BJ (cell line): ENCODE results near the gene SLC25A11. TPM values are rescaled to one million over a fixed set of nuclear protein-coding genes. Genes with fewer than 3 reads are reported as not detected.

Experiments used
- CTCF ChIA-PET: fragments of 350-600 bp; formaldehyde crosslinking; extraction: SDS; loops from one replicate; lab custom pipeline; 2021; ENCODE audit warnings: antibody characterized with exemption, inconsistent platforms; lab: Yijun Ruan, JAX
- POLR2A ChIA-PET: fragments of 300-600 bp; sonication (Branson Sonifier 250); formaldehyde crosslinking; extraction: SDS; loops from one replicate; lab custom pipeline; 2021; ENCODE audit warnings: antibody characterized with exemption; lab: Charles Lee
- DNase-seq: peaks from one replicate; pipeline ENCODE4 v3.0.0-alpha.2; 2011; ENCODE audit warnings: low read depth
- H3K27me3 ChIP-seq: 2 replicates; pipeline ENCODE4 v1.6.0; 2011; ENCODE audit warnings: low read length; ENCODE audit not compliant: control insufficient read depth, insufficient read depth
- H3K36me3 ChIP-seq: 2 replicates; pipeline ENCODE4 v1.5.1; 2011; ENCODE audit warnings: low read length; ENCODE audit not compliant: control insufficient read depth, insufficient read depth
- H3K4me3 ChIP-seq: 2 replicates; pipeline ENCODE4 v1.5.1; 2011; ENCODE audit warnings: low read depth, mild to moderate bottlenecking, control low read depth, low read length
- CTCF ChIP-seq: IDR thresholded peaks from 2 replicates; pipeline ENCODE4 v1.5.1; 2011; ENCODE audit warnings: low read depth, mild to moderate bottlenecking, control low read depth, inconsistent platforms, low read length, moderate library complexity; ENCODE audit not compliant: insufficient read depth
- polyA plus RNA-seq: library from polyadenylated mRNA; depleted of rRNA; stranded (reverse); fragments of >200 nt; gene quantifications from 2 replicates; pipeline ENCODE4 v1.2.3, GENCODE V29; 2011

The SLC25A11 gene
- polyA plus RNA-seq, 1 experiment, result 70.7 TPM

GRCh38 chr17:4959261-4959965, 19.6 kb upstream of the SLC25A11 start:
- ChIA-PET CTCF (no interaction called here), POLR2A (no interaction called here)
- no peak overlapping the region for H3K4me3 ChIP-seq
- H3K27me3 ChIP-seq, result no peaks in the 10 kb centered on the region
- no peak for DNase-seq
- peaks cover 14% of the 10 kb centered on the region for H3K36me3 ChIP-seq
- TF ChIP-seq CTCF, result no peak

GRCh38 chr17:4958102-4958501, 18.3 kb upstream of the SLC25A11 start:
- TF ChIP-seq CTCF, result no peak
- no peaks in the 10 kb centered on the region for H3K27me3 ChIP-seq
- ChIA-PET POLR2A (no interaction called here), CTCF (interaction anchor here (1.4 kb wide), 1 partner anchor 9 kb away, joined by 3 read pairs; no protein-coding TSS in a partner anchor)
- peaks cover 14% of the 10 kb centered on the region for H3K36me3 ChIP-seq
- no peak for DNase-seq
- H3K4me3 ChIP-seq, result no peak overlapping the region

GRCh38 chr17:4956493-4957061, 16.7 kb upstream of the SLC25A11 start:
- CTCF ChIA-PET, result interaction anchor here (1.4 to 1.8 kb wide), 3 partner anchors 9 to 14 kb away, joined by 3 to 5 read pairs (median 4); no protein-coding TSS in a partner anchor
- POLR2A ChIA-PET, result interaction anchor here (0.6 kb wide), 1 partner anchor 11 kb away, joined by 5 read pairs; the partner anchor contains the start of gene SPAG7
- peaks cover 14% of the 10 kb centered on the region for H3K36me3 ChIP-seq
- peak; percentile 23; the same call in 1 of the 2 replicates for TF ChIP-seq CTCF
- DNase-seq, result no peak
- H3K27me3 ChIP-seq, result no peaks in the 10 kb centered on the region
- no peak overlapping the region for H3K4me3 ChIP-seq

- no peak for TF ChIP-seq CTCF
- DNase-seq, result no peak
- Histone ChIP-seq H3K4me3 (no peak overlapping the region), H3K27me3 (no peaks in the 10 kb centered on the region), H3K36me3 (peaks cover 8% of the 10 kb centered on the region)
- ChIA-PET CTCF (interaction anchor here (1.4 to 1.8 kb wide), 3 partner anchors 10 to 13 kb away, joined by 3 to 5 read pairs (median 4); partner anchors contain the start of gene SPAG7), POLR2A (interaction anchor here (0.7 kb wide), 1 partner anchor 10 kb away, joined by 3 read pairs; no protein-coding TSS in a partner anchor)
Observed at GRCh38 chr17:4955091-4955490, 15.2 kb upstream of the SLC25A11 start.

- DNase-seq, result no peak
- POLR2A ChIA-PET, result interaction anchor here (0.6 kb wide), 1 partner anchor 11 kb away, joined by 3 read pairs; no protein-coding TSS in a partner anchor
- no peaks in the 10 kb centered on the region for H3K27me3 ChIP-seq
- H3K36me3 ChIP-seq, result 0 out of 2 replicates have a peak, but pooled peaks cover 1% of the 10 kb centered on the region
- no peak overlapping the region for H3K4me3 ChIP-seq
- TF ChIP-seq CTCF, result no peak
- CTCF ChIA-PET, result interaction anchor here (0.7 to 2.1 kb wide), 4 partner anchors 8 to 50 kb away, joined by 3 to 8 read pairs (median 4); partner anchors contain the start of genes RNF167, SLC25A11 and SPAG7
Observed at GRCh38 chr17:4953451-4953961, 13.7 kb upstream of the SLC25A11 start.
